ENCODE measurements around the gene CHKA. TPM values are rescaled to one million over a fixed set of nuclear protein-coding genes. Genes with fewer than 3 reads are reported as not detected.

CHKA gene
- total RNA-seq, 1 experiment from 2014 or later: 63.0 TPM

- no peak overlapping the region for H3K9ac ChIP-seq (ENCODE audit: extremely low read depth, insufficient read length, low read length)
These were observed 78.2 kb downstream of the CHKA start for GRCh38 chr11:68043029-68043348.

More at GRCh38 chr11:68043029-68043348, 78.2 kb downstream of the CHKA start:
- Histone ChIP-seq H3K23ac (ENCODE audit: insufficient read length, low read depth, low read length) (no peak overlapping the region), H4K8ac (replicated peaks; ENCODE audit: insufficient read length, low read depth, low read length) (no peak overlapping the region), H2BK15ac (ENCODE audit: low read depth, low read length) (no peak overlapping the region), H3T11ph (ENCODE audit: low read length) (no peak overlapping the region), H2BK5ac (ENCODE audit: insufficient read length, low read length) (no peak overlapping the region), H3K4ac (ENCODE audit: low read depth, low read length) (no peak overlapping the region), H3K14ac (ENCODE audit: insufficient read depth, low read length) (no peak overlapping the region), H4K5ac (ENCODE audit: insufficient read length, low read depth, low read length) (no peak overlapping the region), H3K27me3 (ENCODE audit: insufficient read depth, low read length) (no peaks in the 10 kb centered on the region), H4K91ac (ENCODE audit: insufficient read length, low read depth, low read length) (no peak overlapping the region), H2AFZ (ENCODE audit: low read length) (no peak overlapping the region), H2BK120ac (ENCODE audit: low read depth, low read length, poor library complexity, severe bottlenecking) (no peak overlapping the region), H3K27ac (ENCODE audit: insufficient read length, low read depth, low read length) (no peak overlapping the region), H3K18ac (ENCODE audit: insufficient read length, low read depth, low read length) (no peak overlapping the region), H2AK5ac (ENCODE audit: insufficient read length, low read length) (no peak overlapping the region), H3K4me2 (ENCODE audit: insufficient read depth, insufficient read length, low read length) (no peak overlapping the region), H3K9me3 (ENCODE audit: control insufficient read depth, low read depth, low read length) (no peaks in the 10 kb centered on the region), H3K79me2 (ENCODE audit: insufficient read depth, low read length) (no peaks in the 10 kb centered on the region), H3K79me1 (ENCODE audit: insufficient read depth, low read depth, low read length, poor library complexity, severe bottlenecking) (no peaks in the 10 kb centered on the region), H4K20me1 (ENCODE audit: control insufficient read depth, insufficient read depth, insufficient read length) (no peaks in the 10 kb centered on the region), H3K23me2 (ENCODE audit: insufficient read length, low read depth, low read length, poor library complexity, severe bottlenecking) (no peaks in the 10 kb centered on the region), H3K56ac (ENCODE audit: insufficient read length, low read depth, low read length) (no peak overlapping the region), H2BK12ac (ENCODE audit: insufficient read length, low read depth, low read length) (no peak overlapping the region), H3K4me1 (ENCODE audit: insufficient read depth, low read length) (no peaks in the 10 kb centered on the region; the same call in 1 of the 2 replicates), H2BK20ac (ENCODE audit: low read depth, low read length, poor library complexity, severe bottlenecking) (no peak overlapping the region)
- no peaks in the 10 kb centered on the region; a peak in 1 of 7 replicates for H3K36me3 Mint-ChIP-seq (ENCODE audit: insufficient read depth in 1 of 3, low read depth in 3 of 3)
- peaks cover 7 to 9% of the 10 kb centered on the region in 2 experiments for H3K4me1 Mint-ChIP-seq
- H3K27ac Mint-ChIP-seq: no peak overlapping the region
- no peak overlapping the region for H3K4me3 Mint-ChIP-seq
- H3K9me3 Mint-ChIP-seq: no peaks in the 10 kb centered on the region
- no peak for DNase-seq
- TF ChIP-seq CTCF (conservative IDR thresholded peaks at IDR 0.05): no peak
- no CpG with 5 or more reads among the region's 8 CpGs for WGBS (ENCODE audit: extremely low coverage, insufficient read length, low lambda C conversion rate)
- no peaks in the 10 kb centered on the region for H3K27me3 Mint-ChIP-seq (ENCODE audit: low read depth)

Data from H9 (cell line).